B cell (primary cell): ENCODE measurements around the gene MST1R. TPM values are rescaled to one million over a fixed set of nuclear protein-coding genes. Genes with fewer than 3 reads are reported as not detected.

Source experiments
- ATAC-seq: fragments of 200-7000 bp; cut with Tn5 transposase; one replicate; pipeline ENCODE4 v1.10.0; 2021; ENCODE audit warnings: low read depth, mild to moderate bottlenecking, moderate number of reproducible peaks, moderate library complexity
- CTCF ChIA-PET: fragments of 350-600 bp; sonication (Branson Sonifier 250); formaldehyde crosslinking; loops from one replicate; lab custom pipeline; 2021; ENCODE audit warnings: antibody characterized with exemption, inconsistent platforms; lab: Charles Lee
- POLR2A ChIA-PET: fragments of 350-600 bp; sonication (Branson Sonifier 250); formaldehyde crosslinking; loops from one replicate; lab custom pipeline; 2021; ENCODE audit warnings: antibody characterized with exemption; lab: Charles Lee
- DNase-seq: peaks from one replicate; pipeline ENCODE4 v3.0.0; 2013
- H2AFZ ChIP-seq: 2 replicates; pipeline ENCODE4 v1.6.1; 2012; ENCODE audit warnings: mild to moderate bottlenecking, low read depth, low read length; ENCODE audit not compliant: insufficient read depth, poor library complexity, severe bottlenecking
- H3K27ac ChIP-seq, 2 donors: 1 replicate in 1 of 2; 2 replicates in 1 of 2; pipeline ENCODE4 v1.5.1; 2012 to 2013; ENCODE audit warnings: low read length in 2 of 2, mild to moderate bottlenecking in 2 of 2, moderate library complexity in 1 of 2
- H3K27me3 ChIP-seq, 4 experiments: fragments of 200-600 bp in 1 of 4; sonication (generic) in 1 of 4; replicated peaks in 1 of 4; 1 replicate in 2 of 4; 2 replicates in 2 of 4; pipeline versions ENCODE4 v1.6.1 to v1.7.0; 2013 to 2016; ENCODE audit warnings: low read length in 3 of 4, mild to moderate bottlenecking in 2 of 4, mixed read lengths in 1 of 4, moderate library complexity in 1 of 4; ENCODE audit not compliant: insufficient read depth in 4 of 4, control insufficient read depth in 3 of 4; ENCODE audit errors: control extremely low read depth in 1 of 4
- H3K36me3 ChIP-seq, 2 experiments: replicated peaks in 1 of 2; 1 replicate in 1 of 2; 2 replicates in 1 of 2; pipeline versions ENCODE4 v1.6.1 to v1.7.1; 2013; ENCODE audit warnings: low read length in 1 of 2; ENCODE audit not compliant: insufficient read depth in 2 of 2, control insufficient read depth in 1 of 2; ENCODE audit errors: control extremely low read depth in 1 of 2, extremely low read depth in 1 of 2
- H3K4me1 ChIP-seq, 2 donors: fragments of 200-600 bp in 1 of 2; sonication (generic) in 1 of 2; 1 replicate in 1 of 2; 2 replicates in 1 of 2; pipeline versions ENCODE4 v1.5.1 to v1.6.1; 2013 to 2017; ENCODE audit warnings: low read length in 2 of 2; ENCODE audit not compliant: control insufficient read depth in 2 of 2, insufficient read depth in 2 of 2
- H3K4me2 ChIP-seq: replicated peaks from 2 replicates; pipeline ENCODE3; 2012; ENCODE audit warnings: mild to moderate bottlenecking, low read depth, low read length; ENCODE audit not compliant: poor library complexity, severe bottlenecking
- H3K4me3 ChIP-seq, 5 experiments: fragments of 200-600 bp in 1 of 5; sonication (generic) in 1 of 5; 1 replicate in 3 of 5; 2 replicates in 2 of 5; pipeline versions ENCODE4 v1.5.1 to v1.7.0; 2011 to 2016; ENCODE audit warnings: low read length in 4 of 5, mild to moderate bottlenecking in 4 of 5, low read depth in 2 of 5, control low read depth in 1 of 5, moderate library complexity in 1 of 5; ENCODE audit not compliant: insufficient read depth in 1 of 5; ENCODE audit errors: control extremely low read depth in 1 of 5, extremely low read depth in 1 of 5
- H3K79me2 ChIP-seq: fragments of 200-600 bp; sonication (generic); one replicate; pipeline ENCODE4 v1.6.0; 2016; ENCODE audit warnings: low read length; ENCODE audit not compliant: control insufficient read depth, insufficient read depth
- H3K9ac ChIP-seq: fragments of 200-600 bp; sonication (generic); 2 replicates; pipeline ENCODE4 v1.6.1; 2017; ENCODE audit warnings: mild to moderate bottlenecking, low read length, moderate library complexity
- H3K9me3 ChIP-seq, 3 donors: one replicate each; pipeline versions ENCODE4 v1.6.1 to v1.7.1; 2013; ENCODE audit warnings: low read length in 2 of 3; ENCODE audit not compliant: control insufficient read depth in 2 of 3, insufficient read depth in 1 of 3; ENCODE audit errors: control extremely low read depth in 1 of 3
- H4K20me1 ChIP-seq: 2 replicates; pipeline ENCODE4 v1.6.0; 2012; ENCODE audit warnings: mild to moderate bottlenecking, low read length; ENCODE audit not compliant: insufficient read depth, control insufficient read depth, poor library complexity, severe bottlenecking
- H3K27ac Mint-ChIP-seq: one replicate; pipeline ENCODE4 v1.8.0; 2021; ENCODE audit warnings: mixed read lengths
- H3K27me3 Mint-ChIP-seq: one replicate; pipeline ENCODE4 v1.8.0; 2021; ENCODE audit warnings: mixed read lengths
- H3K4me1 Mint-ChIP-seq: one replicate; pipeline ENCODE4 v1.8.0; 2021; ENCODE audit warnings: mixed read lengths
- H3K4me3 Mint-ChIP-seq: one replicate; pipeline ENCODE4 v1.8.0; 2021; ENCODE audit warnings: mixed read lengths
- H3K9me3 Mint-ChIP-seq: one replicate; pipeline ENCODE4 v1.8.0; 2022; ENCODE audit warnings: mixed read lengths; ENCODE audit not compliant: insufficient read depth
- EZH2 ChIP-seq: IDR thresholded peaks from 2 replicates; pipeline ENCODE4 v1.6.1; 2012; ENCODE audit warnings: borderline replicate concordance, low read depth, mild to moderate bottlenecking, moderate library complexity, low read length; ENCODE audit not compliant: insufficient read depth, poor library complexity, severe bottlenecking
- WGBS: methylation state at CpG from one replicate; pipeline ENCODE4 v1.1.5; 2013; ENCODE audit warnings: missing lambda C conversion rate; ENCODE audit not compliant: insufficient coverage; 5-methylcytosine and 5-hydroxymethylcytosine counted together
- intact Hi-C: fragments of 100-400 bp; cut with micrococcal nuclease; formaldehyde crosslinking; loops from one replicate; pipeline ENCODE4 v1.10.0; 2022
- polyA plus RNA-seq: library from polyadenylated mRNA; depleted of rRNA; stranded (reverse); fragments of >200 nt; gene quantifications from 2 replicates; pipeline ENCODE4 v1.2.3, GENCODE V29; 2012
- total RNA-seq, 2 donors: library from RNA; stranded (reverse); fragments of 120-200 nt in 1 of 2; gene quantifications; 1 replicate in 1 of 2; 2 replicates in 1 of 2; pipeline versions ENCODE4 v1.2.3 to v1.2.4, GENCODE V29; 2013 to 2022
- TF ChIP-seq, protein P1 (sequence below): fragments of 200-600 bp; IDR thresholded peaks from one replicate; pipeline ENCODE4 v1.8.0; 2022; ENCODE audit warnings: antibody characterized with exemption, mild to moderate bottlenecking

The MST1R gene
- total and polyA plus RNA-seq, 2 donors (not counting 1 experiment from before 2014, with no cell fraction given), result 1.7 to 2.4 TPM

DNA sequence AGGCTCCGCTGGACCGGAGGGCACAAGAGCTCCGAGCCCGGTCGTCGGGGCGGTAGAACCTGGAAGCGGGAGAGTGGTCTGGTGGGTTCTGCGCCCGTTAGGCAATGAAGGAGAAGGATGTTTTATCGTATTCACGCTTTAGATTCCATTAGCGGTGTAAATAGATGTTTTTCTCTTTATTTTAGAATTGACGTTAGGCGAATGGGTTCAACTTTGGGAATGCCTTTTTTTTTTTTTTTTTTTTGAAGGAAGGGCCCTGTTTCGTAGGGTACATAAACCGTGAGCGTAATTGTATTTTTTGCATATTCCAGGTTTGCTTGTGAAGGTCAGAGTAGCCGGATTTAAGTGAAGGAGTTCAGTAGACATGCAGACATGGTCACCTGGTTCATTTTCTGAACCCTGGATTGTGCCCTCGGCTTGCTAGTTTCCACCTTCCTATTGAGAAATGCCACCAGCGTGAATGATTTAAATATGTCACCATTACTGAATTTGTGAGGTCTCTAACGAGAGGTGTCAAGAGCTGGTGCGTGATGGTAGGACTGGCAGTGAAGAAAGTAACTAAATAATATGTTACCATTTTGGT, 37.1 kb upstream of the MST1R start:
- POLR2A ChIA-PET, result interaction anchor here (0.5 to 2.2 kb wide), 6 partner anchors 11 to 847 kb away, joined by 3 to 22 read pairs (median 4); partner anchors contain the start of genes MON1A and QRICH1
- CTCF ChIA-PET, result interaction anchor here (0.7 to 2.5 kb wide), 3 partner anchors 11 to 1468 kb away, joined by 4 to 17 read pairs (median 4); partner anchors contain the start of genes AMIGO3 and MON1A
- Histone ChIP-seq H3K9me3 (no peaks in the 10 kb centered on the region), H2AFZ (peak overlapping the region; percentile 72), H4K20me1 (peaks cover 22% of the 10 kb centered on the region), H3K4me2 (peak overlapping the region; percentile 98), H3K27me3 (no peaks in the 10 kb centered on the region), H3K4me3 (peak overlapping the region; percentile 81 to 98 (median 90)), H3K36me3 (peaks cover 0 to 3% of the 10 kb centered on the region in 2 experiments), H3K27ac (peak overlapping the region; percentile 89 to 95), H3K4me1 (peaks cover 24 to 38% of the 10 kb centered on the region in 2 donors), H3K79me2 (peaks cover 55% of the 10 kb centered on the region), H3K9ac (peak overlapping the region; percentile 80)
- WGBS, result 3% methylated on average over 17 of the region's 23 CpGs
- H3K4me1 Mint-ChIP-seq, result peaks cover 39% of the 10 kb centered on the region
- H3K27ac Mint-ChIP-seq, result peak overlapping the region; percentile 100
- peak overlapping the region; percentile 99 for H3K4me3 Mint-ChIP-seq
- H3K27me3 Mint-ChIP-seq, result no peaks in the 10 kb centered on the region
- intact Hi-C loops, result loop anchor here (1.0 to 5.0 kb wide), 8 partner anchors 11 to 470 kb away; partner anchors contain the start of genes APEH, DAG1, HYAL3 and INKA1
- TF ChIP-seq, protein P1, sequence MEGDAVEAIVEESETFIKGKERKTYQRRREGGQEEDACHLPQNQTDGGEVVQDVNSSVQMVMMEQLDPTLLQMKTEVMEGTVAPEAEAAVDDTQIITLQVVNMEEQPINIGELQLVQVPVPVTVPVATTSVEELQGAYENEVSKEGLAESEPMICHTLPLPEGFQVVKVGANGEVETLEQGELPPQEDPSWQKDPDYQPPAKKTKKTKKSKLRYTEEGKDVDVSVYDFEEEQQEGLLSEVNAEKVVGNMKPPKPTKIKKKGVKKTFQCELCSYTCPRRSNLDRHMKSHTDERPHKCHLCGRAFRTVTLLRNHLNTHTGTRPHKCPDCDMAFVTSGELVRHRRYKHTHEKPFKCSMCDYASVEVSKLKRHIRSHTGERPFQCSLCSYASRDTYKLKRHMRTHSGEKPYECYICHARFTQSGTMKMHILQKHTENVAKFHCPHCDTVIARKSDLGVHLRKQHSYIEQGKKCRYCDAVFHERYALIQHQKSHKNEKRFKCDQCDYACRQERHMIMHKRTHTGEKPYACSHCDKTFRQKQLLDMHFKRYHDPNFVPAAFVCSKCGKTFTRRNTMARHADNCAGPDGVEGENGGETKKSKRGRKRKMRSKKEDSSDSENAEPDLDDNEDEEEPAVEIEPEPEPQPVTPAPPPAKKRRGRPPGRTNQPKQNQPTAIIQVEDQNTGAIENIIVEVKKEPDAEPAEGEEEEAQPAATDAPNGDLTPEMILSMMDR, result no peak
- TF ChIP-seq EZH2, result no peak
- ATAC-seq (no peak), DNase-seq (peak; percentile 26)
- H3K9me3 Mint-ChIP-seq, result no peaks in the 10 kb centered on the region
